H9 (cell line): ENCODE results near the gene MAN1A2. TPM values are rescaled to one million over a fixed set of nuclear protein-coding genes. Genes with fewer than 3 reads are reported as not detected.

ENCODE experiments used
- DNase-seq: peaks from one replicate; pipeline ENCODE4 v3.0.0-alpha.2; 2017
- H2AFZ ChIP-seq: one replicate; pipeline ENCODE4 v1.6.1; 2013; ENCODE audit warnings: mild to moderate bottlenecking, low read length, control low read depth, moderate library complexity
- H2AK5ac ChIP-seq: 2 replicates; pipeline ENCODE4 v1.6.1; 2013; ENCODE audit warnings: low read length, control low read depth, mixed read lengths; ENCODE audit not compliant: insufficient read length
- H2BK120ac ChIP-seq: one replicate; pipeline ENCODE4 v1.6.1; 2013; ENCODE audit warnings: low read depth, mild to moderate bottlenecking, low read length, control low read depth, inconsistent platforms; ENCODE audit not compliant: poor library complexity, severe bottlenecking
- H2BK12ac ChIP-seq: 2 replicates; pipeline ENCODE4 v1.6.1; 2013; ENCODE audit warnings: low read length, control low read depth, mixed read lengths, low read depth; ENCODE audit not compliant: insufficient read length
- H2BK15ac ChIP-seq: 2 replicates; pipeline ENCODE4 v1.6.1; 2013; ENCODE audit warnings: low read depth, low read length, control low read depth
- H2BK20ac ChIP-seq: one replicate; pipeline ENCODE4 v1.6.1; 2013; ENCODE audit warnings: low read depth, mild to moderate bottlenecking, low read length, control low read depth, inconsistent platforms; ENCODE audit not compliant: poor library complexity, severe bottlenecking
- H2BK5ac ChIP-seq: 2 replicates; pipeline ENCODE4 v1.6.1; 2013; ENCODE audit warnings: low read length, control low read depth, mixed read lengths; ENCODE audit not compliant: insufficient read length
- H3K14ac ChIP-seq: 2 replicates; pipeline ENCODE4 v1.6.1; 2013; ENCODE audit warnings: low read length, control low read depth; ENCODE audit not compliant: insufficient read depth
- H3K18ac ChIP-seq: 2 replicates; pipeline ENCODE4 v1.6.1; 2013; ENCODE audit warnings: low read depth, mild to moderate bottlenecking, mixed read lengths, low read length, control low read depth; ENCODE audit not compliant: insufficient read length
- H3K23ac ChIP-seq: 2 replicates; pipeline ENCODE4 v1.6.1; 2013; ENCODE audit warnings: low read length, control low read depth, mixed read lengths, low read depth; ENCODE audit not compliant: insufficient read length
- H3K23me2 ChIP-seq: 2 replicates; pipeline ENCODE4 v1.6.1; 2013; ENCODE audit warnings: low read depth, mild to moderate bottlenecking, mixed read lengths, low read length, control low read depth; ENCODE audit not compliant: insufficient read length, poor library complexity, severe bottlenecking
- H3K27ac ChIP-seq: 2 replicates; pipeline ENCODE4 v1.5.1; 2013; ENCODE audit warnings: low read length, control low read depth, mixed read lengths, low read depth; ENCODE audit not compliant: insufficient read length
- H3K27me3 ChIP-seq: 2 replicates; pipeline ENCODE4 v1.6.1; 2013; ENCODE audit warnings: low read length, control low read depth, inconsistent platforms; ENCODE audit not compliant: insufficient read depth
- H3K4ac ChIP-seq: 2 replicates; pipeline ENCODE4 v1.6.1; 2013; ENCODE audit warnings: low read depth, mild to moderate bottlenecking, control low read depth, inconsistent platforms, low read length, moderate library complexity
- H3K4me1 ChIP-seq: 2 replicates; pipeline ENCODE4 v1.6.1; 2013; ENCODE audit warnings: low read length, control low read depth, inconsistent platforms; ENCODE audit not compliant: insufficient read depth
- H3K4me2 ChIP-seq: 2 replicates; pipeline ENCODE4 v1.6.1; 2013; ENCODE audit warnings: low read length, control low read depth, mixed read lengths; ENCODE audit not compliant: insufficient read length, insufficient read depth
- H3K56ac ChIP-seq: 2 replicates; pipeline ENCODE4 v1.6.1; 2013; ENCODE audit warnings: low read depth, mild to moderate bottlenecking, mixed read lengths, low read length, control low read depth; ENCODE audit not compliant: insufficient read length
- H3K79me1 ChIP-seq: 2 replicates; pipeline ENCODE4 v1.6.1; 2013; ENCODE audit warnings: low read depth, mild to moderate bottlenecking, moderate library complexity, low read length, control low read depth, inconsistent platforms; ENCODE audit not compliant: insufficient read depth, poor library complexity, severe bottlenecking
- H3K79me2 ChIP-seq: 2 replicates; pipeline ENCODE4 v1.6.1; 2013; ENCODE audit warnings: low read length, control low read depth, inconsistent platforms; ENCODE audit not compliant: insufficient read depth
- H3K9ac ChIP-seq: 2 replicates; pipeline ENCODE4 v1.6.1; 2013; ENCODE audit warnings: low read length, control low read depth, mixed read lengths; ENCODE audit not compliant: insufficient read length; ENCODE audit errors: extremely low read depth
- H3K9me3 ChIP-seq: one replicate; pipeline ENCODE4 v1.6.1; 2013; ENCODE audit warnings: low read depth, low read length, inconsistent platforms; ENCODE audit not compliant: control insufficient read depth
- H3T11ph ChIP-seq: one replicate; pipeline ENCODE4 v1.6.1; 2013; ENCODE audit warnings: mild to moderate bottlenecking, low read length, control low read depth, inconsistent platforms
- H4K20me1 ChIP-seq: one replicate; pipeline ENCODE4 v1.6.1; 2013; ENCODE audit not compliant: control insufficient read depth, insufficient read length, insufficient read depth
- H4K5ac ChIP-seq: 2 replicates; pipeline ENCODE4 v1.6.1; 2013; ENCODE audit warnings: low read depth, mild to moderate bottlenecking, mixed read lengths, low read length, control low read depth; ENCODE audit not compliant: insufficient read length
- H4K8ac ChIP-seq: replicated peaks from 2 replicates; pipeline ENCODE4 v1.6.1; 2013; ENCODE audit warnings: low read length, control low read depth, mixed read lengths, low read depth; ENCODE audit not compliant: insufficient read length
- H4K91ac ChIP-seq: 2 replicates; pipeline ENCODE4 v1.6.1; 2013; ENCODE audit warnings: low read depth, mild to moderate bottlenecking, moderate library complexity, mixed read lengths, low read length, control low read depth; ENCODE audit not compliant: insufficient read length
- H3K27ac Mint-ChIP-seq, 3 experiments: 2 replicates in 2 of 3; 3 replicates in 1 of 3; pipeline ENCODE4 v1.8.0; 2020 to 2021; ENCODE audit warnings: mixed read lengths in 3 of 3, mild to moderate bottlenecking in 1 of 3, moderate library complexity in 1 of 3
- H3K27me3 Mint-ChIP-seq: 2 replicates; pipeline ENCODE4 v1.8.0; 2021; ENCODE audit warnings: low read depth, mild to moderate bottlenecking, moderate library complexity, mixed read lengths
- H3K36me3 Mint-ChIP-seq, 3 experiments: 2 replicates in 2 of 3; 3 replicates in 1 of 3; pipeline ENCODE4 v1.8.0; 2020 to 2021; ENCODE audit warnings: low read depth in 3 of 3, mixed read lengths in 3 of 3; ENCODE audit not compliant: insufficient read depth in 1 of 3
- H3K4me1 Mint-ChIP-seq, 2 experiments: 2 replicates each; pipeline ENCODE4 v1.8.0; 2020; ENCODE audit warnings: mixed read lengths in 2 of 2
- H3K4me3 Mint-ChIP-seq, 2 experiments: 2 replicates in 1 of 2; 3 replicates in 1 of 2; pipeline ENCODE4 v1.8.0; 2020 to 2021; ENCODE audit warnings: mild to moderate bottlenecking in 2 of 2, mixed read lengths in 2 of 2, moderate library complexity in 1 of 2
- H3K9me3 Mint-ChIP-seq, 2 experiments: 2 replicates in 1 of 2; 3 replicates in 1 of 2; pipeline ENCODE4 v1.8.0; 2020; ENCODE audit warnings: mild to moderate bottlenecking in 2 of 2, mixed read lengths in 2 of 2, moderate library complexity in 1 of 2
- WGBS: extraction: QIAGEN DNeasy Blood & Tissue Kit; methylation state at CpG from one replicate; pipeline ENCODE4 v1.1.7; 2013; ENCODE audit warnings: missing lambda C conversion rate, low lambda C conversion rate, mixed read lengths; ENCODE audit not compliant: insufficient read length; ENCODE audit errors: extremely low coverage; 5-methylcytosine and 5-hydroxymethylcytosine counted together
- total RNA-seq: library from RNA; stranded (reverse); gene quantifications from 2 replicates; pipeline ENCODE4 v1.2.1, GENCODE V29; 2021
- TF ChIP-seq, protein P1 (sequence below): fragments of 200-600 bp; sonication (generic); conservative IDR thresholded peaks from 3 replicates; pipeline ENCODE4 v1.8.0; 2021; ENCODE audit warnings: antibody characterized with exemption, mild to moderate bottlenecking

Gene MAN1A2
- total RNA-seq, 1 experiment from 2014 or later, result 24.0 TPM

- H3K9ac ChIP-seq, result peak overlapping the region; percentile 88
- H3K18ac ChIP-seq, result no peak overlapping the region
- no peaks in the 10 kb centered on the region for H3K9me3 ChIP-seq
- no peak overlapping the region for H3K14ac ChIP-seq
- H3K4me1 Mint-ChIP-seq, result peaks cover 40 to 50% of the 10 kb centered on the region in 2 experiments
- H4K5ac ChIP-seq, result no peak overlapping the region
- no peak overlapping the region for H2BK120ac ChIP-seq
- no peaks in the 10 kb centered on the region; the same call in 1 of the 2 replicates for H3K27me3 ChIP-seq
- no peak overlapping the region for H3K23ac ChIP-seq
- H3K56ac ChIP-seq, result no peak overlapping the region
- H3K27me3 Mint-ChIP-seq, result peaks cover 7% of the 10 kb centered on the region
- H2AFZ ChIP-seq, result no peak overlapping the region
- H3T11ph ChIP-seq, result no peak overlapping the region
- H3K36me3 Mint-ChIP-seq, result no peaks in the 10 kb centered on the region; a peak in 1 of 7 replicates
- H3K4ac ChIP-seq, result no peak overlapping the region
- H3K9me3 Mint-ChIP-seq, result no peaks in the 10 kb centered on the region; a peak in 1 of 5 replicates
- H3K79me2 ChIP-seq, result peaks cover 2% of the 10 kb centered on the region; the same call in 1 of the 2 replicates
- peaks cover 17% of the 10 kb centered on the region for H3K23me2 ChIP-seq
- H2BK20ac ChIP-seq, result no peak overlapping the region
- H4K91ac ChIP-seq, result no peak overlapping the region
- H2AK5ac ChIP-seq, result no peak overlapping the region
- TF ChIP-seq, protein P1, sequence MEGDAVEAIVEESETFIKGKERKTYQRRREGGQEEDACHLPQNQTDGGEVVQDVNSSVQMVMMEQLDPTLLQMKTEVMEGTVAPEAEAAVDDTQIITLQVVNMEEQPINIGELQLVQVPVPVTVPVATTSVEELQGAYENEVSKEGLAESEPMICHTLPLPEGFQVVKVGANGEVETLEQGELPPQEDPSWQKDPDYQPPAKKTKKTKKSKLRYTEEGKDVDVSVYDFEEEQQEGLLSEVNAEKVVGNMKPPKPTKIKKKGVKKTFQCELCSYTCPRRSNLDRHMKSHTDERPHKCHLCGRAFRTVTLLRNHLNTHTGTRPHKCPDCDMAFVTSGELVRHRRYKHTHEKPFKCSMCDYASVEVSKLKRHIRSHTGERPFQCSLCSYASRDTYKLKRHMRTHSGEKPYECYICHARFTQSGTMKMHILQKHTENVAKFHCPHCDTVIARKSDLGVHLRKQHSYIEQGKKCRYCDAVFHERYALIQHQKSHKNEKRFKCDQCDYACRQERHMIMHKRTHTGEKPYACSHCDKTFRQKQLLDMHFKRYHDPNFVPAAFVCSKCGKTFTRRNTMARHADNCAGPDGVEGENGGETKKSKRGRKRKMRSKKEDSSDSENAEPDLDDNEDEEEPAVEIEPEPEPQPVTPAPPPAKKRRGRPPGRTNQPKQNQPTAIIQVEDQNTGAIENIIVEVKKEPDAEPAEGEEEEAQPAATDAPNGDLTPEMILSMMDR, result no peak
- peaks cover 5% of the 10 kb centered on the region; the same call in 1 of the 2 replicates for H3K4me1 ChIP-seq
- H3K27ac ChIP-seq, result no peak overlapping the region
- peak overlapping the region in 1 of 3 experiments; percentile 98; a peak in 2 of 7 replicates for H3K27ac Mint-ChIP-seq
- no peaks in the 10 kb centered on the region for H3K79me1 ChIP-seq
- H4K8ac ChIP-seq, result no peak overlapping the region
- no CpG with 5 or more reads among the region's 8 CpGs for WGBS
- H4K20me1 ChIP-seq, result no peaks in the 10 kb centered on the region
- H2BK12ac ChIP-seq, result no peak overlapping the region
- H3K4me2 ChIP-seq, result peak overlapping the region; percentile 89
- peak overlapping the region; percentile 91 to 96 for H3K4me3 Mint-ChIP-seq
- no peak for DNase-seq
- no peak overlapping the region for H2BK15ac ChIP-seq
- no peak overlapping the region for H2BK5ac ChIP-seq
These were observed 1.7 kb upstream of the MAN1A2 start for GRCh38 chr1:117365350-117366176.
